ENCODE data around the gene SF3A1. TPM values are rescaled to one million over a fixed set of nuclear protein-coding genes. Genes with fewer than 3 reads are reported as not detected.

Gene SF3A1
- polyA plus RNA-seq, 1 donor, result 134 TPM

DNA sequence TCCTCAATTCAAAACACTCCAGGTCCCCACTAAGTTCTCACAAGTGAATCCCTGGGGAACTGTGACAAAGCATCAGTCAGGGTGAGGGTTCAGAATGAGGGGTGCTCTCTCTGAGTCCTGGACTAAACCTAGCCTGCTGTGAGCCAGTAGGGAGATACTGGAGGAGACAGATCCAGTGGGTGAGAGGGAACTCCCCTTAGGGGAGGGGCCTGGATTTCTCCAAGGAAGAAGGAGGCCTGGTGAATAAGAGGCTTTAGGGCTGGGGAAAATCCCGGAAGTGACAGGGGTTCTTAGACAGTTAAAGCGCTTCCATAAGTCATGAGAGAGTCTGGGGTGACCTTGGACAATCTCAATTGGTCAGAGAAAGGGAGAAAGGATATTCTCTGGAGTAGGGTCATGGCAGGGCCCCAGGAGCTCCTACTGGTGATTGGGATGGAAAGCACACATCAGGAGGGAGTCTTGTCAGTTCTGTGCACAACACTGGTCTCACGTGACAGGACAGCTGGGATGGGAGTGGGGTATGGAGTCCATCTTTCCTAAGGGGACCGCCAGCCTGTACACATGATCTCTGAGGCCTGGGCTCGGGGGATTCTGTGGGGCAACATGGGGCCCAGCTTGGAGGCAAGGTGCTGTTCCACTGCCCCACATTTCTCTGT lies 31.5 kb downstream of the SF3A1 start:
- DNase-seq, result no peak

DNA sequence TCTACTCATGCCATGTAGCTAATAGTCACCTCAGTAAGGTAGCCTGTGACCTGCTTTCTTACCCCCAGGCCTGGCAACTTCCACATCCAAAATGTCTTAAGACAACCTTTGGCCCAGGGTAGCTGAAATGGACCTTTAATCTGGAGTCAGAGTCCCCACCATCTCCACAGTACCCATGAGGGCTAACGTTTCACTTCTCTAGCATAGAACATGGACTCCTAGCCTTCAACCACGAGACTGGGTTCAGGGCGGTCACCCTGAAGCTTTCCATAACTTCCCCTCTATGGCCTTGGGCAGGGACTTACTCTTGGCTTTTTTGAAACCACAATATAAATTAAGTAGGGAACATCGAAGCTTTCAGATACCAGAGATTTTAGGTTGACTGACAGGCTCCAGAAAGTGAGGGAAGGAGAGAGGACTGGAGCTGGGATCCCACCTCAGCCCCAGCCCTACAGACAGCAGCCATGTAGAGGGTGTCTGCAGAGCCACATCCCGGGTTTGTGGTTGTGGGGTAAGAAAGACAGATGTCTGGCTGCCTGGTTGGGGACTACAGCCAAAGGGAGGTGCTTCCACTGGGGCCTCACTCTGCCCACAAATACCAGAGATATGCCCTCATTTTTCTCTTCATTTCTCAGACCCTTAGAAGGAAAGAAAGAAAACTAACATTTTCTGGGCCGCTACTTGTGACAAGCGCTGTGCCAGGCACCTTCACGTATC lies 32.5 kb downstream of the SF3A1 start:
- no peak for DNase-seq

DNA sequence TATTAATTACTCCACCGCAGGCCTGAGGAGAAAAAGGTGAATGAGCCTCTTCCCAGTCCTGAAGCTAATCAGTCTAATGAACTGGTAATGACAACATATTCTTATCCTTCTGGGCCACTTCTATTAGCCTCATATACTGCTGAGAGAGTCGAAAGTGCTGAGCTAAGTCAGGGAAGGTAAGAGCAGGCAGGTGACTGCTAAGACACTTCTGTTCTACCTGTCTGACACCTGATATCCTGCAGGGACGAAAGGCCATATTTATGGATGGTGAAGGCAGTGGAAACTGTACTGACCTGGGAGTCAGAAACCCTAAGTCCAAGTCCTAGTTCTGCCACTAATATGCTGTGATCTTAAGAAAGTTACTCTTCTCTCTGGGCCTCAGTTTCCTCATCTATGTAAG lies 33.4 kb downstream of the SF3A1 start:
- DNase-seq, result no peak

DNA sequence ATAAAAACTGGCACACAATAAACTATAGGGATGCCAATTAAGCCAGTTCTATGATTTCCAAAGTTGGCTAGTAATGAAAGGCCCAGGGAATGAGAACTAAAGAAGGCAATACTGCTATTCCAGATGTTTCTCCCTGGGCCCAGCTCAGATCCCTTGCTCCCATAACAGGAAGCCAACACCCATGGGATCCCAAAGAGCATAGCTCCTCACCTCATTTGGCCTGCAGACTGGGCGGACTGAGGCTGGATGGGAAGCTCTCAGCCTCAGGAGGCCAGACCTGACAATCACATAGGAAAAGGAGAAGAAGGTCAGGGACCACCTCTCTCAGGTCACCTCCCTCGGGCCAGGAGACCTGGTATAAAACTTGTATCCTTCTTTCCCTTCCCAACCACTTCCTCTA lies 35.2 kb downstream of the SF3A1 start:
- DNase-seq, result no peak

DNA sequence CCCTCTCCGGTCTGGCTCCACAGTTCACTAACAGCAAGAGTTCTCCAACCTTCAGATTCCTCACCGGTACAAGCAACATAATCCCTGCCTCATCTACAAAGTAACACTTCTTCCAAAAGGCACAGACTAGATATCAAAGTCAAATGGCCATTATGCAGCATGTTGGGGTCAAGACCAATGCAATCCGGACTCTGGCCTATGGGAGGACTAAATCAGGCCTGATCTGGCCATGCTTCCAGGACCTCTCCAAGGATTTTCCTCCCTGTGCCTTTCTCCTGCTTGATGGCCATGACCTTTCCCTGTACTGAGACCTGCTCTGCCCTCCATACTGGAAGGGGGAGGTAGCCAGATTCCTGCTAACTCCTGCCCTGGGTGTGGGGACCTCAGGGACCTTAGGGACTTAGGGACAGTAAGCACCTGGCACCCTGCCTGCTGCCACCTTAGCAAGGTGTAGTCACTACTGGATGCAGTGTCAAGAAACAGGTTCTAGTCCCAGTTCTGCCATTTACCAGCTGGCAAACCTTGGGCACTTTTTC lies 36.6 kb downstream of the SF3A1 start:
- no peak for DNase-seq

DNA sequence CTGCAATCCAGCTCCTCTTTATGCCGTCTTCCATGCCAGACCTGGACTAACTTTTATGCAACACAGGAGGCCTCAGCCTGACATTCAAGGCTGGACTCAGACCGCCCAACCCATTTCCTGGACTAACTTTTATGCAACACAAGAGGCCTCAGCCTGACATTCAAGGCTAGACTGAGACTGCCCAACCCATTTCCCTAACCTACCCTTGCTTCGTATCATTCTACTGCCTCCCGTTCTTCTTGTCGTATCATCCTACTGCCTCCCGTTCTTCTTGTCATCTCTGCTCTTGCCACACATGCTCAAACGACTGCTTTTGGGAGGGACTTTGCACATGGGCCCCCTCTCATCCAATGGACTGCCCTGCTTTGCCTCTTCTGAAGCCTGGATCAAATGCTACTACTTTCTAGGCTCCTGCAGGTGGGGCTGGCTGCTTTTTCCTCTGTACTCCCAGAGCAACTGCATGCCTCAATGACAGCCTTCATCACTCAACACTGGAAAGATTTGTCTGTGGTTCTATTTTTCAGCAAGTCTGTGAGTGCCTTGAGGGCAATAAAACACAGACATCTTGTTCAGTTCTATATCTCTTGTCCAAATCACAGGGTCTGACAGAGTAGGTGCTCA lies 37.8 kb downstream of the SF3A1 start:
- DNase-seq, result no peak

DNA sequence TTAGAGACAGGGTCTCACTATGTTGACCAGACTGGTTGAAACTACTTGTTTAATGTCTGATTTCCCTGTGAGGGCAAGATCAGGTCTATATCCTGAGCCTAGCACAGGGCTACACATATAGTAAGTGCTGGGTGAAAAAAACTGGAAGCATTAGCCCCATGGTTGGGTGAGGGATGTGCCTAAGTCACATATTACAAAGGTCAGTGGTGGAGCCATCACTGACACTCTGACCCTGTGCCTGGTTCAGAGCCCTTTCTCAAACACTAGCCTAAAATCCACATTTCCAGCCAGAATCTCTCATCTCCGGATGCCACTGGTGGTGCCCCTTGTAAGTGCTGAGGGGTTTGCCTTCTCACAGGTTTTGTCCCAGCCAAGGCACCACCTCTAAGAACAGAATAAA lies 38.9 kb downstream of the SF3A1 start:
- no peak for DNase-seq

DNA sequence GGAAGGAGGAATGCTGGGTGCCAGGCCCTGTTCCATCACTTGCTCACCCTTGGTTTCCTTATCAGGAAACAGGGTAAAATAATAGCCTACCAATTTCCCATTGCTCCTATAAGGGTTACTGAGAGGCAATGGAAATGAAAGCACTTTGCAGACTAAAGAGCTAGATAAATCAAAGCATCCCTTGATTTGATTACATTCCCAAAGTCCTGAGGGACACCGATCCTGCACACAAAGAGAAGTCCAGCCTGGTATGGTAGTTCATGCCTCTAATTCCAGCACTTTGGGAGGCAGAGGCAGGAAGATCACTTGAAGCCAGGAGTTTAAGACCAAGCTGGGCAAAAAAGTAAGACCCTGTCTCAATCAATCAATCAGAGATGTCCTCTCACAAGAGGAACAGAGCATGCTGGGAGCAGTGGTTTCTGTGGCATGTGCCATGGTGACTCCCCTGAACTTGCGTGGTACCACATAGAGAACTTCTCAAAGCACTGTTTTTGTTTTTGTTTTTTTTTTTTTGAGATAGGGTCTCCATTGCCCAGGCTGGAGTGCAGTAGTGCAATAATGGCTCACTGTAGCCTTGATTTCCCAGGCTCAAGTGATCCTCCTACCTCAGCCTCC lies 40.6 kb downstream of the SF3A1 start:
- no peak for DNase-seq

DNA sequence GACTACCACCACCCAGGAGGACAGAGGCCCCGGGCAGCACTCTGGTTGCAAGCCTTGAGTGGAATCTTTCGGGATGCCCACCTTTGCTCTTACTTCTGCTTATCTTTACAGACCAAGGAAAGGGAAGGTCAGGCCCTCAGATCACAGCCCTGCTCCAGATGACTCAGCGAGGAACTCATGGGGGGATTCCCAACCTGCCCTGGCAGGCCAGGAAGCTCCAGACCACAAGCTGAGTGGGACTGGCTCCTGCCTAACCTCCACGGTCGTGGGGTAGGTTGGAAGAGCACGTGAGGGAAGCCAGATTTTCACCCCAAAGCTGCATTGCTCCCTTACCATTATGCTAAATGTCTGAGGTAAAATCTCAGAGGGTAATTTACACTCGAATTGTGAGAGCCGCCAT lies 41.8 kb downstream of the SF3A1 start:
- DNase-seq, result no peak

DNA sequence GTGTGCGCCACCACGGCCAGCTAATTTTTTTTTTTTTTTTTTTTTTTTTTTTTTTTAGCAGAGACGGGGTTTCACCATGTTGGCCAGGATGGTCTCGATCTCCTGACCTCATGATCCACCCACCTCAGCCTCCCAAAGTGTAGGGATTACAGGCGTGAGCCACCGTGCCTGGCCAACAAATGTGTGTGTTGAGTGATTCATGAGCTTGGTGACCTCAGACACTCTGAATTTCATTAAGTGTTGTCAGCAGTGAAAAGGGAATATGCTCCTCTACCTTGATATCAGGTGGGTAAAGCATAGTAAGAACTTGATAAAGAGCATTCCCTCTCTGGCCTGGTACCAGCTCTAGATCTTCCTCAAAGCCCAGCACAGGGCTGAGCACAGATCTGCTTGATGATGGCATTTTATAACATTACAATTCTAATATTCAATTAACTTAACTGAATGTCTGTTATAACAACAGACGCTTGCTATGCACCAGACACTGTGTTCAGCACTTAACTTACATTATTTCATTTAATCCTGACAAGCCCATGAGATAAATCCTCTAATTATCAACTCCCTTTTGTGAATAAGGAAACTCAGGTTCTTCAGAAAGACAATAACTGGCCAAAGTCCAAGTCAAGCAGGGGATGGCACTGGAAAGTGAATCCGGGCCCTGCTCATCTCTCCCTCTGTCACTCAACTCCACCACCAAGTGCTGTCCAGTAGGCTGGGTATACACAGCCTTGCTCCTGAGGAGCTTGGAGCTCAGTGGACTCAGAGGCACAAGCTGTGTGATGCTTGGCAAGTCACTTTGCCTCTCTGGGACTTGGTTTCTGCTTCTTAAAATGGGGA lies 42.9 kb downstream of the SF3A1 start:
- no peak for DNase-seq

DNA sequence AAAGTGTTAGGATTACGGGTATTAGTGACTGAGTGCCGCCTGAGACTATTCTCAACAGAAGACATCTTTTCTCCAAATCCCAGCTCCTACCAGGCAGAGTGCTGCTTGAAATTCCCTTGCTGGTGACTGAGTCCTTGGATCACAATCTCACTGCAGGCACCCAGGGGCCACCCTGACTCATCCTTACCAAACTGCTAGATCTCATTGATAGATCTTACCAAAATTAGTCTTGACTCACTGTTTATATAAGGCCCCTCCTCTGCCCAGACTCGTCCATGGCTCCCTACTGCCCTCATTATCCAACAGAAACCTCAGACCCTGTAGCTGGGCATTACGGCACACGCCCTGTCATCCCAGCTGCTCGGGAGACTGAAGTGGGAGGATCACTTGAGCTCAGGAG lies 44.6 kb downstream of the SF3A1 start:
- DNase-seq, result no peak

DNA sequence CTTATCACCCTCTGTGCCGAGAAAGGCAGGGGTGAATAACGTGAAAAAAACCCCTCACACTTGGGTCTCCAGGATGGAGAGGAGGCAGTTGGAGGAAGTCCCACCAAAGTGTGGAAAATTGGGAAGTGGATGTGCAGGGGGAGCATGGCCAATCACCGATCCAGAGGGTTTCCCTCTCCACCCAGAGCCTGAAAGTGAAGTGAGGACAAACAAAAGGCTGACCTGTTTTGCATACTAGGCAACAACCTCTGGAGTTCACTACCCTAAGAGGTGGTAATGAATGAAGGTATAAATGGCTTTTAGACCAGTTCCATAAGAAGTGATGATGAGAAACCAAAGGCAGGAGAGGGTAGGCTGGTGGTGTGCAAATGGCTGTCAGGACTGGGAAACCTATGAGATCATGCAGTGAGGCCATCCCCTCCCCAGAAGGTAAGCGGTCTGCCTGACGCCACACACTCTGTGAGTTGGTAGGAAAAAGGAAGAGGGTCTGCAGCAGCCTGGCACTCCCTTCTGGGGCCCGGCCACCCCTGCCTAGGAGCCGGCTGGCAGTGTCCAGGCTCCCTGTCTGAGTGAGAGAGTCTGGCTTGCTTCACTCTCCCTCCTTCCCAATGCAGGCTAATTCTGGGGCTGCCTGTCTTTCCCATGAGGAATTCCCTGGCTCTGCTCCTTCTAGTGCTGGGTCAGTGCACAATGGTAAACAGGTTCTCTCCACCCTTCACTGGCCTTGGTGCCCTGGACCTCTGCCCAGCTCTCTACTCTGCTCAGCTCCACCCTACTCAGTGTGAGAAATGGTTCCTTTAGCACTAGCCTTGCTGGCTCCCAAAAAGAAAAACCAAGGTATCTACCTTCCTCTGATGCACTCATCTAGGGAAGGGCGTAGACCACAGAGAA lies 45.6 kb downstream of the SF3A1 start:
- DNase-seq, result no peak

DNA sequence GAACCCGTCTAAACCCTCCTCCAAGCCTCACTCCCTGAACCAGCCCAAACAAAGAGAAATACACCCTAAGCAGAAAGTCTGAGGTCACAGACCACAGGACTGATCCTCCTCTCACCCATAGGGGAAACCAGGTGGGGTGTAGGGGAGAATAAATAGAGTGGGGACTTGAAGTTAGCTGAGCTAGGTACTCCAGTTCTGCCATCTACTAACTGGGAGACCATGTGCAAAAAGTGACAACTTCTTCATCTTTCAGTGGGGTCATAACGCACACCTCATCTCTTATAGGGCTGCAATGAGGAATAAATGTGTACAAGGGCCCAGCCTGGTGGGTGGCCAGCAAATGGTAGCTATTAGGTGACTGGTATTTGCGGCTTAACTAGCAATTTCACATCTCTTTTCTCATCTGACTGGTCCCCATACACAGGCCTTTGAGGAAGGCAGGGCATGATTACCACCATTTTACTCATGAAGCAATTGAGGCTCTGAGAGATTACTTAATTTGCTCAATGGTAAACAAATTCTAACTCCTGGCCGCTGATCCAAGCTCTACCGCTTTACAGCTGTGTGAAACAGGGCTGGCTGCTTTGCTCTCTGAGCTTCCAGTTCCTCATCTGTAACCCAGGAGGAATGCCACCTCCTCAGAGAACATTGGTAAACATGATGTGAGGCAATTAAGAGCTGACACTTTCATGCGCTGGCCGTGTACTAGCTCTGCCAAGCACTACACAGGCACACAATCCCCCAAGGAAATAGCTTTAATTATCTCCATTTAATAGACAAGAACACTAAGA lies 46.5 kb downstream of the SF3A1 start:
- no peak for DNase-seq

DNA sequence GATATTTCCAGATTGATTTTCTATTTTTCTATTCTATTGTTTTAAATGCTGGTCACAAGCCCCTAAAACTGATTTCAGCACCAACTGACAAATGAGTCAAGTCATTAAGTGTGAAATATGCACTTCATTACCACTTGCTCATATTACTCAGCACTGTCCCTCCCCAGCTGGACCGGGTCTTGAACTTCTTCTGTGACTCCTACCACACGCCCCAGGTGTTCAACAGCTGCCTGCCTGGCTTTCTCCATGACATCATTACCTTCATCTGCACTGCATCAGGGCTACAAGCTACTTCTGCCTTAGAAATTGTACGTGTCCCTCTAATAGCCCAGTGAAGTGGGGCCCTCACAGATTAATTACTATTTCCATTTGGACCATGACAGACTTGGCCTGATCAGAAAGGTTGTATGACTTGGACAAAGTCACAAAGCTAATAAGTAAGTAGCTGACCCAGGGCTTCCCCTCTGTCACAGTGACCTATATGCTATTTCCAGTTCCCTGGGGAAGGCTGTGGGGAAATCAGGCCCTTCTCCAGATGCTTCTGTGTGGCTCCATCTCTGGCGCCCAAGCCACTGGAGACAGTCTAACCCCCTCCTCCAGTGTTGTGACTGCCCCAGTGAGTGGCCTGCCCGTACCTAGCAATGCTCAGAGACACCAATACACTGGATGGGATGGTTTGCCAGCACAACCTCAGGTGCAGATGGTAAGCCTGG lies 48.0 kb downstream of the SF3A1 start:
- no peak for DNase-seq

DNA sequence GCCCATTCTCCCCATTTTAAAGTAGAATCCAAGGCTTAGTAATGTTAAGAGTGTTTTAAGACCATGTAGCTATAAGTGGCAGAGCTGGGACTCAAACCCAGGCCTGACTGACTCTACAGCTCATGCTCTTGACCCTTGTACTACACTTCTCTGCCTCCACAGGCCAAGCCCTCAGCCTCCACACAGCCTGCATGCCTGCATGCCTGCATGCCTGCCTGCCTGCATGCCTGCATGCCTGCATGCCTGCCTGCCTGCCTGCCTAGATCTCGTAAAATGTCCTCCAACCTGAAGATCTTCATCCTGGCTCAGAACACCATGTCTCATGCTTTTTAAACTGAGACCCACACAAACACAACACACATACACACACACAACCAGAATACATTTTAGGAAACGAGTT lies 48.6 kb downstream of the SF3A1 start:
- DNase-seq, result no peak

DNA sequence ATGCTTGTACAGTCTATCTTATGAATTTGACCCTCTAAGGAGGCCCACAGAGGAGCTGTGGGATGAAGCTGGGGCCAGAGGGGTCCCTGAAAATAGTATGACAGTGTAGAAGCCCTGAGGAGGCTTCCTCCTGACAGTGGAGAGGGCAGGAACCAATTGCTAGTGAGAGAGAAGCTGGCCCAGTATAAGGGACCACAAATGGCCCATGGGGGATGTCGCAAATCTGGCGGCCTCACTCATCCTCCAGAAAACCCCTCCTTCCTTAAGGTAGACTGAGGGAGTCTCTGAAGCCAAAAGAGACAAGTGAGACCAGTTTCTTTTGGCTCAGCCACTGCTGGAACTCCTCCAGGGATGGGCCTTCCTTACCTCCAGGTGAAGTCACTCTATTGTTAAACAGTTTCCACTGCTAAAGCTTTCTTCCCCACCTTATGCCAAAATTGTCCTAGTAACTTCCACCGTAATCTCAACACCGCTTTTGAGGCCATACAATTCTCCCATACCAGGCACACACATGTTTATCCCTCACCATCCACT lies 49.6 kb downstream of the SF3A1 start:
- DNase-seq, result no peak

DNA sequence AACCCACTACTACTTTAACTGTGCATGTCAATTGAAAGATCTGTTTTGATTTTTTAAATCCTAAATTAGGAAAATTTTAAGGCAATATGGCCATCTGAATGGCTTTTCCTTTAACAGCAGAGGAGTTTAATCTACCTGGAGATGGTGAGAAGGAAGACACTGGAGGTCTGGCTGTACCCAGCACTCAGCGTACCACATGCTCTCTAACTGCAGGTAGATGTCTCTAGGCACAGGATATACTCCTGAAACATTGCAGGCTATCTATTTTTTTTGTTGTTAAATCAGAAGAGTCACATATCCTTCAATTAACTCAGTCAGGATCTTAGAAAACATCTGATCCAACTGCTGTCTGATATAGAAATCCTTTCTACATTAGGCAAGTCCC lies 50.1 kb downstream of the SF3A1 start:
- DNase-seq, result no peak

DNA sequence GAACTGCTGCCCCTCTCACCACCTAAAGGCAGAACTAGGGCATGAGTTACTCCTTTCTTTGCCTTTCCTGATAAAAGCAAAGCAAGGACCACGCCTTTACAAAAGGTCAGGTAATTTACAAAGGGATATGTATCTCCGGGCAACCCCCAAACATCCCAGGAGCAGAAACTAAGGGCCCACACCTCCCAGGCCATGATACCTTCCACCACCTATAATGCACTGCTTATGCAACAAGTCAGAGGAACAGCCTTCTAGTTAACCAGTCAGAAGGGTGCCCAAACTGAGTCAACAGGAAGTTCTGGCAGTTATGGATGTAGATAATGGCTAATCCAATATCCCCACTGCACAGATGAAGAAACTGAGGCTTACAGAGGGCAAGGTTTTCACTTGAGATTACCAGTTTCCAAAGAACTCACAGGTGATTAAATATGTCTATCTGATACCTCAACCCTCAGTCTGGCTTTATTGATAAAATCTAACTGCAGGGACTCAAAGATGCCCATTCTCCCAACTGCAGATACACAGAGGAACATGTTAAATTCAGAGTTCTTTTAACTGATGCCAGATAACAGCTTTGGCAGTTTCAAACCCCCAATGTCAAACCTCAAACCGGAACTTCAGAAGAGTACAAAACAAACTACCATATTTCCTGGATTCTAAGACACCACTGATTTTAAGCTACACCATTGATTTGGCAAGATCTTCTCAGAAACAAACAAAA lies 50.6 kb downstream of the SF3A1 start:
- DNase-seq, result no peak

DNA sequence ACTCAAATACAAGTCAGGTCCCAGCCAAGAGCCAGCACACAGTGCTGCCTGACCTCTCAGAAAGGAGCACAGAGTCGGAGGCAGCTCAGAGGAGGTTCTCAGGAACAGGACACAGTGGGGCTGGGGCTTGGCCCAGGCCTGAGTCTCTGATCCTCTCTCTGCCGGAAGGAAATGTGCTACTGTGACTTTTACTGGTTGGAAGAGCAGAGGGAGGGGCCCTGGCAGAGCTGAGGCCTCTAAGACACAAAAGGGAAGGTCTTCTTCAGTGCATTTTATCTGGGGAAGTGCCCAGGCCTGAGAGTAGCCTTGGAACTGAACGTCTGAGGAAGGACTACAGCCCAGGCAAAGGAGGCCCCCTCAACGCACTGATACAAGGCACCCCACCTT lies 51.2 kb downstream of the SF3A1 start:
- DNase-seq, result no peak

Measured in left kidney (tissue), 2 donors.